PC-3 (cell line): Measurements from ENCODE around the gene PLEKHH1.

ENCODE experiments used
- CTCF ChIP-seq: fragments of 300-600 bp; sonication (generic); conservative IDR thresholded peaks from 2 replicates; pipeline ENCODE4 v1.5.1; 2017; ENCODE audit warnings: antibody characterized with exemption, low read depth, mild to moderate bottlenecking, low read length
- EZH2phosphoT487 ChIP-seq: fragments of 300-600 bp; sonication (generic); IDR thresholded peaks from 2 replicates; pipeline ENCODE4 v1.6.1; 2018; ENCODE audit warnings: mild to moderate bottlenecking, antibody characterized with exemption, low read length, borderline replicate concordance

- TF ChIP-seq CTCF (no peak), EZH2phosphoT487 (no peak)
Observed at GRCh38 chr14:67572608-67573007, 39.5 kb downstream of the PLEKHH1 start.
